Uterus (tissue), 2 donors: ENCODE data around the gene RAD9A.

ENCODE experiments used
- CTCF ChIP-seq, 4 experiments: fragments of 200-600 bp in 2 of 4; fragments of 450-650 bp in 2 of 4; sonication (generic) in 2 of 4; IDR thresholded peaks; one replicate each; pipeline ENCODE4 v1.5.1; 2016 to 2019; ENCODE audit warnings: antibody characterized with exemption in 4 of 4, mild to moderate bottlenecking in 2 of 4, moderate library complexity in 1 of 4
- POLR2A ChIP-seq, 2 donors: fragments of 450-650 bp; IDR thresholded peaks; one replicate each; pipeline ENCODE4 v1.6.1; 2016; ENCODE audit warnings: antibody characterized with exemption in 2 of 2, mild to moderate bottlenecking in 1 of 2, moderate library complexity in 1 of 2

- TF ChIP-seq CTCF (IDR thresholded peaks at IDR 0.05) (no peak), POLR2A (IDR thresholded peaks at IDR 0.05) (no peak)
Measured at GRCh38 chr11:67440229-67441097, 48.7 kb downstream of the RAD9A start.
